Activated T-cell treated with anti-CD3 and anti-CD28 coated beads for 48 hours (primary cell): Measurements from ENCODE around the gene TRDN.

Experiments used
- DNase-seq: peaks from one replicate; pipeline ENCODE4 v3.0.0-alpha.2; 2020; ENCODE audit warnings: low read depth

The TRDN gene

GRCh38 chr6:123168892-123169773 is 467.6 kb downstream of the TRDN start:
- no peak for DNase-seq

GRCh38 chr6:123168466-123168865 is 468.3 kb downstream of the TRDN start:
- DNase-seq, result no peak
